Suprapubic skin (tissue), 4 donors: ENCODE measurements around the gene SPRED3. TPM values are rescaled to one million over a fixed set of nuclear protein-coding genes. Genes with fewer than 3 reads are reported as not detected.

Experiments used
- DNase-seq, 2 donors: peaks; one replicate each; pipeline ENCODE4 v3.0.0-alpha.2; 2019; ENCODE audit warnings: low spot score in 2 of 2
- H3K27ac ChIP-seq: fragments of 200-600 bp; sonication (generic); one replicate; pipeline ENCODE4 v1.5.1; 2019
- H3K27me3 ChIP-seq: fragments of 200-600 bp; sonication (generic); one replicate; pipeline ENCODE4 v1.5.1; 2019
- H3K36me3 ChIP-seq: fragments of 200-600 bp; sonication (generic); one replicate; pipeline ENCODE4 v1.5.1; 2019
- H3K4me1 ChIP-seq: fragments of 200-600 bp; sonication (generic); one replicate; pipeline ENCODE4 v1.5.1; 2019
- H3K4me3 ChIP-seq: fragments of 200-600 bp; sonication (generic); one replicate; pipeline ENCODE4 v1.5.1; 2019; ENCODE audit warnings: mild to moderate bottlenecking
- H3K9me3 ChIP-seq: fragments of 200-600 bp; sonication (generic); one replicate; pipeline ENCODE4 v1.5.1; 2019
- CTCF ChIP-seq, 2 donors: fragments of 200-600 bp in 1 of 2; fragments of 450-650 bp in 1 of 2; sonication (generic) in 1 of 2; IDR thresholded peaks; one replicate each; pipeline ENCODE4 v1.5.1; 2016 to 2019; ENCODE audit warnings: antibody characterized with exemption in 2 of 2, mild to moderate bottlenecking in 1 of 2, moderate library complexity in 1 of 2
- EP300 ChIP-seq: sonication (generic); formaldehyde crosslinking; IDR thresholded peaks from one replicate; pipeline ENCODE4 v1.6.1; 2017; ENCODE audit warnings: antibody characterized with exemption
- POLR2A ChIP-seq, 2 donors: fragments of 450-650 bp; IDR thresholded peaks; one replicate each; pipeline ENCODE4 v1.6.1; 2017; ENCODE audit warnings: antibody characterized with exemption in 2 of 2, mild to moderate bottlenecking in 2 of 2, moderate library complexity in 2 of 2
- POLR2AphosphoS5 ChIP-seq, 3 donors: sonication (generic); formaldehyde crosslinking; IDR thresholded peaks; one replicate each; pipeline ENCODE4 v1.6.1; 2017; ENCODE audit warnings: antibody characterized with exemption in 3 of 3
- WGBS: methylation state at CpG from one replicate; pipeline ENCODE4 v1.1.5; 2018; 5-methylcytosine and 5-hydroxymethylcytosine counted together
- total RNA-seq, 4 donors: library from RNA; depleted of rRNA; stranded (reverse); fragments of >200 nt; gene quantifications; one replicate each; pipeline ENCODE4 v1.1.0, GENCODE V29; 2016

Gene SPRED3
- total RNA-seq, 4 donors from 2014 or later = 0.44 to 3.5 (median 1.2) TPM

GRCh38 chr19:38437295-38437694 lies 48.8 kb downstream of the SPRED3 start:
- WGBS = 98% methylated on average over 6 of the region's 6 CpGs
- Histone ChIP-seq H3K4me1 (peaks cover 3% of the 10 kb centered on the region), H3K36me3 (no peaks in the 10 kb centered on the region), H3K27me3 (peaks cover 41% of the 10 kb centered on the region), H3K9me3 (no peaks in the 10 kb centered on the region), H3K4me3 (no peak overlapping the region), H3K27ac (no peak overlapping the region)
- DNase-seq = no peak
- TF ChIP-seq POLR2AphosphoS5 (IDR thresholded peaks at IDR 0.05) (no peak), EP300 (no peak), CTCF (IDR thresholded peaks at IDR 0.05) (no peak), POLR2A (IDR thresholded peaks at IDR 0.05) (no peak)

- Histone ChIP-seq H3K36me3 (no peaks in the 10 kb centered on the region), H3K4me3 (no peak overlapping the region), H3K27ac (no peak overlapping the region), H3K9me3 (no peaks in the 10 kb centered on the region), H3K4me1 (peaks cover 3% of the 10 kb centered on the region), H3K27me3 (peaks cover 39% of the 10 kb centered on the region)
- DNase-seq = no peak
- WGBS = 76% methylated on average over 2 of the region's 2 CpGs
- TF ChIP-seq POLR2AphosphoS5 (IDR thresholded peaks at IDR 0.05) (no peak), POLR2A (IDR thresholded peaks at IDR 0.05) (no peak), CTCF (IDR thresholded peaks at IDR 0.05) (no peak), EP300 (no peak)
These were observed 49.4 kb downstream of the SPRED3 start for GRCh38 chr19:38437917-38438316.

GRCh38 chr19:38440592-38440991 lies 52.1 kb downstream of the SPRED3 start:
- H3K4me1 ChIP-seq = no peaks in the 10 kb centered on the region
- TF ChIP-seq POLR2A (IDR thresholded peaks at IDR 0.05) = no peak
- no peak for TF ChIP-seq EP300
- no peak for TF ChIP-seq POLR2AphosphoS5 (IDR thresholded peaks at IDR 0.05)
- TF ChIP-seq CTCF (IDR thresholded peaks at IDR 0.05) = no peak
- H3K9me3 ChIP-seq = no peaks in the 10 kb centered on the region
- 66% methylated on average over 14 of the region's 14 CpGs for WGBS
- H3K36me3 ChIP-seq = no peaks in the 10 kb centered on the region
- DNase-seq = no peak
- no peak overlapping the region for H3K27ac ChIP-seq
- peaks cover 12% of the 10 kb centered on the region for H3K27me3 ChIP-seq
- no peak overlapping the region for H3K4me3 ChIP-seq

GRCh38 chr19:38441657-38442348 lies 53.3 kb downstream of the SPRED3 start:
- peaks cover 9% of the 10 kb centered on the region for H3K27me3 ChIP-seq
- no peaks in the 10 kb centered on the region for H3K4me1 ChIP-seq
- H3K4me3 ChIP-seq = no peak overlapping the region
- 58% methylated on average over 7 of the region's 7 CpGs for WGBS
- DNase-seq = no peak
- TF ChIP-seq EP300 (no peak), CTCF (IDR thresholded peaks at IDR 0.05) (no peak), POLR2A (IDR thresholded peaks at IDR 0.05) (no peak), POLR2AphosphoS5 (IDR thresholded peaks at IDR 0.05) (no peak)
- H3K36me3 ChIP-seq = no peaks in the 10 kb centered on the region
- no peak overlapping the region for H3K27ac ChIP-seq
- no peaks in the 10 kb centered on the region for H3K9me3 ChIP-seq

GRCh38 chr19:38442736-38443135 lies 54.2 kb downstream of the SPRED3 start:
- TF ChIP-seq POLR2AphosphoS5 (IDR thresholded peaks at IDR 0.05) (no peak), EP300 (no peak), POLR2A (IDR thresholded peaks at IDR 0.05) (no peak), CTCF (IDR thresholded peaks at IDR 0.05) (no peak)
- 94% methylated on average over 6 of the region's 9 CpGs for WGBS
- no peaks in the 10 kb centered on the region for H3K36me3 ChIP-seq
- no peaks in the 10 kb centered on the region for H3K4me1 ChIP-seq
- H3K4me3 ChIP-seq = no peak overlapping the region
- H3K9me3 ChIP-seq = no peaks in the 10 kb centered on the region
- H3K27me3 ChIP-seq = peaks cover 7% of the 10 kb centered on the region
- H3K27ac ChIP-seq = no peak overlapping the region
- no peak for DNase-seq
